SJSA1 (cell line): ENCODE data around the gene CACNA1F. TPM values are rescaled to one million over a fixed set of nuclear protein-coding genes. Genes with fewer than 3 reads are reported as not detected.
A peak's percentile ranks its signal among the peaks of the same experiment; 100 is the strongest.

Source experiments
- DNase-seq, 2 experiments: peaks; one replicate each; pipeline ENCODE4 v3.0.0-alpha.2; 2015 to 2020; ENCODE audit warnings: low spot score in 2 of 2, low read depth in 1 of 2
- H3K27ac ChIP-seq: fragments of 250-450 bp; sonication (Bioruptor Pico); 2 replicates; pipeline ENCODE4 v1.5.1; 2020; ENCODE audit warnings: mild to moderate bottlenecking, moderate library complexity
- H3K27me3 ChIP-seq: fragments of 250-450 bp; sonication (Bioruptor Pico); replicated peaks from 2 replicates; pipeline ENCODE4 v1.5.1; 2020; ENCODE audit warnings: mild to moderate bottlenecking, moderate library complexity
- H3K36me3 ChIP-seq: fragments of 250-450 bp; sonication (Bioruptor Pico); 2 replicates; pipeline ENCODE4 v1.5.1; 2020; ENCODE audit warnings: mild to moderate bottlenecking
- H3K4me1 ChIP-seq: fragments of 250-450 bp; sonication (Bioruptor Pico); replicated peaks from 2 replicates; pipeline ENCODE4 v1.6.1; 2021; ENCODE audit warnings: mild to moderate bottlenecking
- H3K4me3 ChIP-seq: fragments of 250-450 bp; sonication (Bioruptor Pico); 2 replicates; pipeline ENCODE4 v1.5.1; 2020; ENCODE audit warnings: mild to moderate bottlenecking
- H3K9me3 ChIP-seq: fragments of 250-450 bp; sonication (Bioruptor Pico); replicated peaks from 2 replicates; pipeline ENCODE4 v1.5.1; 2020; ENCODE audit warnings: mild to moderate bottlenecking
- total RNA-seq: library from RNA; depleted of rRNA; stranded (reverse); fragments of >200 nt; shearing (Covaris generic); gene quantifications from 2 replicates; pipeline ENCODE4 v1.2.3, GENCODE V29; 2014

CACNA1F gene
- total RNA-seq, 1 experiment from 2014 or later = not detected

DNA sequence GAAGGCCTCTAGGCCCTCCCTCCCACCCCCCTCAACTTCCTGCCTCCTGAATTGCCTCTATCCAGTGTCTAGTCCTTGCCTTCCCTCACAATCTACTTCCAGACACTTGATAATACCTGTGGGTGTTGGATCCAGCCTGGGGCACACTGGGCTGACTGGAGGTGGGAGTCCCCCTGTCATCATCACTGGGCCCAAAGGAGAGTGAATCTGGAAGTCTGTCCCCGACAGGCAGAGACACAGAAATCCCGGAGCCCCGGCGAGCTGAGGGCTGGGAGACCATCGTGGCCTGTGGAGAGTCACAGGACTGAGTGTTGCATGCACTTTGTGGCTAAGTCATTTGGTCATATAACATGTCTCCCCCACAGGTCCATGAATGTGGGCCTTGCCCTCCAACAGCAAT is 24.7 kb downstream of the CACNA1F start:
- H3K36me3 ChIP-seq = no peaks in the 10 kb centered on the region
- no peak overlapping the region for H3K4me3 ChIP-seq
- no peak for DNase-seq
- H3K27ac ChIP-seq = no peak overlapping the region
- H3K4me1 ChIP-seq = no peaks in the 10 kb centered on the region
- no peaks in the 10 kb centered on the region for H3K27me3 ChIP-seq
- H3K9me3 ChIP-seq = no peaks in the 10 kb centered on the region

DNA sequence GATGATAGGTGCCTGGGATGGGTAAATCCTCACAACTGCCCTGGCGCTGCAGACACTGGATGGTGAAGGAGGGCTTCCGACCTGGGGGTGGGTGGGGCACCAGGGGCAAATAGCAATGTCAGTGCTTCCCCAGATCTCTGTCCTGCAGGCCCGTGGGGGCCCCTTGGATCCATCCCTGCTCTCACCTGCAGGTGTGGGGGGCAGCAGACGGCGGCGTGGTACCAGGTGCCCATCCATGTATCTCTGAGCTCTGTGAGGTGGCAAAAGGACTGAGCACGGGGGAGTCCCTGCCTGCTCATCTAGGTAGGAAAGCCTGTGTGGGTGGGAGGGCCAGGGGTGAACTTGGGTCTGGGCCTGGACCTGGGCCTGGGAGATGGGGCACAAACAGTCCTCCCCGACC is 26.6 kb downstream of the CACNA1F start:
- no peak for DNase-seq
- no peak overlapping the region for H3K4me3 ChIP-seq
- H3K4me1 ChIP-seq = no peaks in the 10 kb centered on the region
- no peak overlapping the region for H3K27ac ChIP-seq
- H3K9me3 ChIP-seq = no peaks in the 10 kb centered on the region
- H3K36me3 ChIP-seq = no peaks in the 10 kb centered on the region
- H3K27me3 ChIP-seq = no peaks in the 10 kb centered on the region

DNA sequence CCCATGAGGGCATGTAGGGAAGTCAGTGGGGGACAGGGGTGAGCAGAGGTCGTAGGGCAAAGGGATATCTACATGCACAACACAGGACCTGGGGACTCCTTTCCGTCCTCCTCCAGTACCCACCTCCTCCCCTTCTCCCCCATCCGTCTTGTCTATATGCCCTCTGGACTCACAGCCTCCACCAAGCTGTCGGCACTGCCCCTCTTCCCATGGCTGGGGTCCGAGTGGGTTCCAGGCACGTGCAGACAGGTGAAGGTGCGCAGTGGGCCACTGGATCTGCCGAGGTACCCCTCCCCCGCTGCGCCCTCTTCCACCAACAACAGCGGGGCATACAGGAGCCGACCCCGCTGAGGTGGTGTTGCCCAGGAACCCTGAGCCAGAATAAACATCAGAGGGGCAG is 27.7 kb downstream of the CACNA1F start:
- Histone ChIP-seq H3K27me3 (no peaks in the 10 kb centered on the region), H3K9me3 (no peaks in the 10 kb centered on the region), H3K36me3 (no peaks in the 10 kb centered on the region), H3K27ac (no peak overlapping the region), H3K4me3 (no peak overlapping the region), H3K4me1 (peaks cover 4% of the 10 kb centered on the region; the same call in 1 of the 2 replicates)
- DNase-seq = no peak

DNA sequence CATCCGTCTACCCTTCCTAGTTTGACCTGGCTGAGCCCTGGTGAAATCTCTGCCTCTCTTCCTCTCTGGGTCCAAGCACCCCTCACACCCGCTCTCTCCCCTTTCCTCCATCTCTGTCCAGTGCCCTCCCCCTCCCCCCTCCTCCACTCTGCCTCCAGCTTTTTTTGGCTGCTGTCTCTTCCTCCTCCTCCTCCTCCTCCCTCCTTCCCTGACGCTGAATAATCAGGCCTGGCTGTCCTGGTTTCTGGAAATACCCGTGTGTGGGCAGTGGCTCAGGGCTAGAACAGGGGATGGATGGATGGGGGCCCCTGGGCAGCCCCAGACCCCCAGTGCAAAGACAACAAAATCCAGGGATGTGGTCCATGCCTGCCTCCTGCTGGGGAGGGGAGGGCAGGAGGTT is 28.4 kb downstream of the CACNA1F start:
- peaks cover 6% of the 10 kb centered on the region; the same call in 1 of the 2 replicates for H3K4me1 ChIP-seq
- no peak for DNase-seq
- H3K4me3 ChIP-seq = no peak overlapping the region
- H3K9me3 ChIP-seq = no peaks in the 10 kb centered on the region
- H3K27ac ChIP-seq = no peak overlapping the region
- H3K27me3 ChIP-seq = no peaks in the 10 kb centered on the region
- no peaks in the 10 kb centered on the region for H3K36me3 ChIP-seq

DNA sequence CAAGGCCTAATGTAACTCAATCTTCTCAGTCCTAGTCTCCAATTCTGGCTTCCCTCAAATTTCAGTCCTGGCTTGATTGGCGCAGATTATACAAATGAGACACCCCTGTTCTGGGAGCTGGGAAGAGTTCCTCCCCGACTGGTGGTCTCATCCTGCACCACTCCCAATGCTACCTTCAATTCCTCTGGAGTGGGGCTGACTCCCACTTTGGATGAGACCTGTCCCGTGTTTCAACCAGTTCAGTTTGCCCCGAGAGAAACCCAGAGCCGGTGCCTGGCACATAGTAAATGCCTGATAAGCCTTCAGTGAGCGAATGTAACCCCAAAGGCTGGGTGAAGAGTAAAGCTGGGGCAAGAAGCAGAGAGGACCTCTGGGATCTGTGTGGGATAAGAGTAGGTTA is 29.1 kb downstream of the CACNA1F start:
- no peak overlapping the region for H3K27ac ChIP-seq
- H3K9me3 ChIP-seq = no peaks in the 10 kb centered on the region
- no peaks in the 10 kb centered on the region for H3K27me3 ChIP-seq
- peaks cover 6% of the 10 kb centered on the region; the same call in 1 of the 2 replicates for H3K4me1 ChIP-seq
- DNase-seq = no peak
- H3K36me3 ChIP-seq = no peaks in the 10 kb centered on the region
- H3K4me3 ChIP-seq = no peak overlapping the region

DNA sequence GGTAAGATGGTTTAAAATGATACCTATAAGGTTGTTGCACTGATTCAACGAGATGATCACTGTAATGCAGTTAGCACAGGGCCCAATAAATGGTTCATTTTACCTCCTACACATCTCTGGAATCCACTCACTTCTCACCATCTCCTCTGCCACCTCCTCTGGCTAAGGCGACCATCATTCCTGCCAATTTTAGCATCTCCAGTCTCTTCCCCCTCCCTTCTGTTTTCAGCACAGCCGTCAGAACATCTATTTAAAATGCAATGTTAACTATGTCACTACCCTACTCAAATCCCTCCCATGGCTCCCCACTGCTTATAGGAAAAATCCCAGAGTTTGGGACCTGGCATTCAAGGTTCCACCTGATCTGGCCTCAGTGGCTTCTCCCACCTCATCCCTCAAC is 29.6 kb downstream of the CACNA1F start:
- Histone ChIP-seq H3K4me1 (peaks cover 6% of the 10 kb centered on the region; the same call in 1 of the 2 replicates), H3K4me3 (no peak overlapping the region), H3K9me3 (no peaks in the 10 kb centered on the region), H3K36me3 (no peaks in the 10 kb centered on the region), H3K27ac (no peak overlapping the region), H3K27me3 (no peaks in the 10 kb centered on the region)
- no peak for DNase-seq

DNA sequence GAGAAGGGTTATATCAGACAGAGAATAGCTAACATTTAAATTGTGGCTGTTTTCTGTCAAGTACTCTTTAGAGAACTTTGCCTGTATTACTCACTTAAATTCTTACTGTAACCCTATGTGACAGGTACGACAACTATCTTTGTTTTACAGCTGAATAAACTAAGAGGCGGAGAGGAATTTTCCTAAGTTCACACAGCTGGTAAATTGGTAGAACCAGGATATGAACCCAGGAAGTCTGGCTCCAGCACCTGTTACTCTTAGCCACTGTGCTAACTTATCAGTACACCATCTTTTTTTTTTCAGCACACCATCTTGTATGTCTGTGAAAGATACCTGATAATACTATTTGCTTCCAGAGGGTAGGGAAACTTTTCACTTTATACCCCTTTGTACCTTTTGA is 31.1 kb downstream of the CACNA1F start:
- no peak for DNase-seq
- H3K27ac ChIP-seq = no peak overlapping the region
- no peaks in the 10 kb centered on the region for H3K9me3 ChIP-seq
- H3K4me1 ChIP-seq = peaks cover 6% of the 10 kb centered on the region; the same call in 1 of the 2 replicates
- no peak overlapping the region for H3K4me3 ChIP-seq
- H3K36me3 ChIP-seq = no peaks in the 10 kb centered on the region
- H3K27me3 ChIP-seq = no peaks in the 10 kb centered on the region

DNA sequence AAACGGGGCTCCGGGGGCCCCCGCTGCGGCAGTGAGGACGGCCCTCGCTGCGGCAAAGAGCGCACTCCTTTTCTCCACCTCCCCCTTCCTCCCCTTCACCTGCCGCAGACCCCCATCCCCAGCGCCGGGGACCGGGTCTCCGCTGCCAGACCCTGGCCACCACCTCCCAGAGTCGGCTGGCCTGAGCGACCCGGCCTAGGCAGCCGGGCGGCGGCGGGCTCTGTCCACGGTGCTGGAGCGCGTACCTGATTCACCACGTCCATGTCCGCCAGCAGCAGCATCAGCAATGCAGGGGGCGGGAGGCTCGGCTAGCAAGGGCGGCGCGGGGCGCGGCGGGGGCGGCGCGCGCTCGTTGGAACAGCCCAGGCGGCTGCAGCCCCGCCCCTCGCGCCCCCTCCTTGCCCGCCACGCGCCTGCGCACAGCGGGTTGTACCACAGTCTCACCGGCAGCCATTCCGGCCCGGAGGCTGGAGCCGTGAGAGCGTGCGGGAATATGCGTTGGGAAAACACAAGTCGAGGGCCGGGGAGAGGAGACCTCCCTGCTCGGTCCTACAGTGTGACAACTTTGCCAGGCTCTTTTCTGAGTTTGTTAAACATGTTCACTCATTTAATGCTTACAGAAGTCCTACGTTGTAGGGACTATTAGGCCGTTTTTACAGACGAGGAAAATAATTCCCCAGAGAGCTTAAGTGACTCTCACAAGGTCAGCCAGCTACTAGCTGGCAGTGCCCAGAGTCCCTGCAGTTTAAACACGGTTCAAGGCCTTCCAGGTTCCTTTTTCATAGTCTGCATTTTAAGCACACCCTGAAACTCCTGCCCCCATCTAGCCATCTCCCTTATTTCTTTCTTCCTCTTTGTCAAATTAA is 33.0 kb downstream of the CACNA1F start, which contains the start of gene SYP:
Gene SYP (minus strand): TSS at position 288 of the 866 bp plus-strand sequence. CDS start 7 bp downstream, at position 281.
- H3K4me3 ChIP-seq = peak within 1 kb of the TSS; percentile 8; the same call in 1 of the 2 replicates
- no peaks in the 10 kb centered on the region for H3K9me3 ChIP-seq
- H3K4me1 ChIP-seq = peaks cover 6% of the 10 kb centered on the region; the same call in 1 of the 2 replicates
- H3K36me3 ChIP-seq = no peaks in the 10 kb centered on the region
- peak; percentile 70 to 85 for DNase-seq
- no peak within 1 kb of the TSS for H3K27ac ChIP-seq
- H3K27me3 ChIP-seq = no peaks in the 10 kb centered on the region

DNA sequence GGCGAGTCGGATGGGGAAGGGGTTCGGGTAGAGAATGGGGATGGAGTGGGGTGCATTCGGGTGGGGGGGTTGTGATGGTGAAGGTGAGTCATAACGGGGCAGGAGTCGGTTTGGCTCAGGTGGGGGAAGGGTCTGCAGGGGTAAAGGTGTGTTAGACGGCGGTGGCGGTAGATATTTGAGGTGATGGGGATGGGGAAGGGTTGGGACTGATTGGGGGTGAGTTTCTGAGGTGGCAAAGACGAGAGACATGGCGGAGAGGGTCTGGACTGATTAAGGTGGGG is 33.9 kb downstream of the CACNA1F start:
- Histone ChIP-seq H3K9me3 (no peaks in the 10 kb centered on the region), H3K27me3 (no peaks in the 10 kb centered on the region), H3K27ac (no peak overlapping the region), H3K36me3 (no peaks in the 10 kb centered on the region), H3K4me3 (no peak overlapping the region), H3K4me1 (peaks cover 6% of the 10 kb centered on the region; the same call in 1 of the 2 replicates)
- no peak for DNase-seq

DNA sequence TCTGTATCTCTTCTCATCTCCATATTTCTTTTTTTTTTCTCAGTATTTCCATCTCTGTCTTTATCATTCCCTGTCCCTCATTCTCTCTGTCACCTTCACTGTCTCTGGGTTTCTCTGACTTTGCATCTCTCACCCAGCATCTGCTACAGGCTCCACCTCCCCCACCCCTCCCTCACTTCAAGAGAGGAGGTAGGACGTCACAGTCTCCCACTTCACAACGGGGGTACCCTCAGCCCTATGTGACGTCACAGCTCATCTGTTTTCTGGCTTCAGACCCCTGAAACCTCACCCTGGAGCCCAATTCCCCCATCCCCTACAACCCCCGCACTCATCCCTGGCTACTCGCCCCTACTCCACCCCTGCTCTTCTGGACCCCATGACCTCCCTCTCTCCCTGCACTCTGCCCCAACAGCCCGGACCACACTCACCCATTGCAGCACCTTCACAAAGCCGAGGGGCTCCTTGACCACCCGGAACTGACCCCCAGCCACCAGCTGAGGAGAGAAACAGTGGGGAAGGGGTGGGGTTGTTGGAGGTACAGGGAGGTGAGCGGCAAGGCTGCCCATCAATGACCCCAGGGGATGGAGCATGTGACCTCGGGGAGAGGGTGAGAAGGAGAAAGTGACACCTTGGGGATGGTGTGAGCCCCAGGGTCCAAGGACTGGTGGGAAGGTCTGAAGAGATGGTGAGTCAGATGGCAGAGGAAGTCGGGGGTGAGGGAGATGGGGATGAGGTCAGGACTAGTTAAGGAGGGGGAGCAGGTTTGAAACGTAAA is 34.4 kb downstream of the CACNA1F start:
- no peak for DNase-seq
- H3K27ac ChIP-seq = no peak overlapping the region
- no peaks in the 10 kb centered on the region for H3K36me3 ChIP-seq
- H3K4me1 ChIP-seq = peaks cover 6% of the 10 kb centered on the region; the same call in 1 of the 2 replicates
- no peaks in the 10 kb centered on the region for H3K9me3 ChIP-seq
- H3K27me3 ChIP-seq = no peaks in the 10 kb centered on the region
- H3K4me3 ChIP-seq = no peak overlapping the region

DNA sequence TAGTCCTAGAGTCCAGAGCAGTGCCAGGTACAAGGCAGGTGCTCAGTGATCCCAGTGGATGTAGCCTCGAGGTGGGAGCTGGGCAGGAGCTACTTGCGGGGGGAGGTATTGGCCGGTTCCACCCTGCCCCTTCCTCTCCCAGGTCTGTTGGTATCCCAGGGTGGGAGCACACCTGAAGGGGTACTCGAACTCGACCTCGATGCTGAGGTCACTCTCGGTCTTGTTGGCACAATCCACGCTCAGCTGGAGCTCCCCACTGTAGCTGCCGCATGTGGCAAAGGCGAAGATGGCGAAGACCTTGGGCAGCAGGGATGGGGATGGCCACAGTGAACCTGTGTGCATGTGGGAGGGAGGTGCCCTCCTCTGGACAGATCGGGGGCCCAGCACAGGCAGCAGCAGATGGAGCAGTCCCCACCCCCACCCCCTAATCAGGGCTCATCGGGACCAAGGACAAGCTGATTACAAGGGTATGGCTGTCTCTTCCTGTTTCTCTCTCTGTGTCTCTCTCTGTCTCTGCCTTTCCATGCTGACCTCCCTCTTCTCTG is 35.5 kb downstream of the CACNA1F start:
- peaks cover 6% of the 10 kb centered on the region; the same call in 1 of the 2 replicates for H3K4me1 ChIP-seq
- no peak overlapping the region for H3K27ac ChIP-seq
- H3K36me3 ChIP-seq = no peaks in the 10 kb centered on the region
- no peaks in the 10 kb centered on the region for H3K27me3 ChIP-seq
- no peak for DNase-seq
- no peaks in the 10 kb centered on the region for H3K9me3 ChIP-seq
- H3K4me3 ChIP-seq = no peak overlapping the region

DNA sequence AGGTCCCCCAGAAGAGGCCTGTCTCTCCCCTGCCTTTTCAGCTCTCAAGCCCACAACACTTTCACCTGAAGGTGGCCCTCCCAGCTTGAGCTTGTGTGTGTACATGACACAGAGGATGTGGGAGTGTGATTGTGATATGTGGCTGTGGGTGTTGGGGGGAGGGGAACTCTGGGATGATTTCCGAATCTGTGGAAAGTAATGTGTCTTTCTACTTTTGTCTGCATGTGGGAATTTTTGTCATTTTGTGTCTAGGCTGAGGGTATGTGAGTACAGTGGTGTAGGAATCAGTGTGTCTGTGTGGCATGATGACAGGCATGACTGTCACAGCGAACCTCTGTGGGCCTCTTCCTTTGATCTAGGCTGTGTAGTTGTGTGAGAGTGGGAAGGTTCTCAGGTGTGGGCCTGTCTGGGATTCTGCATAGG is 39.6 kb downstream of the CACNA1F start:
- no peaks in the 10 kb centered on the region for H3K9me3 ChIP-seq
- no peaks in the 10 kb centered on the region for H3K27me3 ChIP-seq
- H3K27ac ChIP-seq = no peak overlapping the region
- no peaks in the 10 kb centered on the region for H3K36me3 ChIP-seq
- H3K4me1 ChIP-seq = no peaks in the 10 kb centered on the region
- DNase-seq = no peak
- H3K4me3 ChIP-seq = no peak overlapping the region

DNA sequence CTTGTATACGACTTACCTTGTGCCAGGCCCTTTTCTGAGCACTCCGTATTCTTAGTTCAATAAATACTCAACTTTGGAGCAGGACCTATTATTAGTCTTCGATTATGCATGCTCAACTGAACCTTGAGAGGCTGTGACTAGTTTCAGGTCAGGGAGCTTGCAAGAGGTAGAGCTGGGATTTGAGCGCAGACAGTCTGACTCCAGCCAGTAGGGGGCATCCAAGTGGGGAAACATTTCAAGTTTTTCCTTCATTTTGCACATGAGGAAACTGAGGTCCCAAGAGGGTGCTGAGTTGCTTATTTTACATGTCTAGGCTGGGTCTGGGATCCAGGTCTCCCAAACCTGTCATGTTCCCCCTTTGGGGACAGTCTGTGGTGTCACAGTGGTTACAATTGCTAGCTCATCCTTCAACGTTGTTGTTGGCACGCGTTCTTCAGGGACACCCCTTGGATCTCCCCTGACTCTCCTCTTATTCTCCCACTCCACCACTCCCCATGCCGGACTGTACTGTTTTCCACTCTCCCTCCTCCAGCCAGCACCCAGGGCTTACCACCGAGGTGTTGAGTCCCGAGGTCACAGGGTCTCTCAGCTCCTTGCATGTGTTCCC is 40.3 kb downstream of the CACNA1F start:
- Histone ChIP-seq H3K27ac (no peak overlapping the region), H3K4me1 (no peaks in the 10 kb centered on the region), H3K27me3 (no peaks in the 10 kb centered on the region), H3K36me3 (no peaks in the 10 kb centered on the region), H3K9me3 (no peaks in the 10 kb centered on the region), H3K4me3 (no peak overlapping the region)
- no peak for DNase-seq
